Hematopoietic multipotent progenitor cell treated with erythropoietin and hydrocortisone succinate and interleukin-3 and kit ligand, for 6 days (in vitro differentiated cells): ENCODE measurements around the gene ITPA.
"Not testable (repeated sequence)": the region's sequence is repeated elsewhere in the genome, so short reads cannot be mapped to it uniquely, and the experiment has no call there.

Source experiments
- DNase-seq: peaks from one replicate; pipeline ENCODE4 v3.0.0-alpha.2; 2015

The ITPA gene

DNA sequence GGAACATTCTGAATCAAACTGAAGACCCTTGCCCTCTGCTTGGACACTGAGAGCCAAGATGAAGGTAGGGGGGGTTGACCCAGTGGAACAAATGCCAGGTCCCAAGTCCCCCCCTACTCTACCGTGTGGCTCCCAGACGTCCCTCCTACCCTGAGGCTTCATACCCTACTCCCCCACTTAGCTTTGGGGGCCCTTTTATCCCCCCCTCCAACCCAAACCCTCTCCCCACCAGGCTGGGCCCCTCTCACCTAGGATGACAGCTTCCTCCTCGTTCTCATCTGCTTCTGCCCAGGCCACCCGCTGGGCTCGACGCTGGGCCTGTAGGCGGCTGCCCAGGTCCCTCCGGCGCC, 6.4 kb upstream of the ITPA start:
- DNase-seq, result no peak

DNA sequence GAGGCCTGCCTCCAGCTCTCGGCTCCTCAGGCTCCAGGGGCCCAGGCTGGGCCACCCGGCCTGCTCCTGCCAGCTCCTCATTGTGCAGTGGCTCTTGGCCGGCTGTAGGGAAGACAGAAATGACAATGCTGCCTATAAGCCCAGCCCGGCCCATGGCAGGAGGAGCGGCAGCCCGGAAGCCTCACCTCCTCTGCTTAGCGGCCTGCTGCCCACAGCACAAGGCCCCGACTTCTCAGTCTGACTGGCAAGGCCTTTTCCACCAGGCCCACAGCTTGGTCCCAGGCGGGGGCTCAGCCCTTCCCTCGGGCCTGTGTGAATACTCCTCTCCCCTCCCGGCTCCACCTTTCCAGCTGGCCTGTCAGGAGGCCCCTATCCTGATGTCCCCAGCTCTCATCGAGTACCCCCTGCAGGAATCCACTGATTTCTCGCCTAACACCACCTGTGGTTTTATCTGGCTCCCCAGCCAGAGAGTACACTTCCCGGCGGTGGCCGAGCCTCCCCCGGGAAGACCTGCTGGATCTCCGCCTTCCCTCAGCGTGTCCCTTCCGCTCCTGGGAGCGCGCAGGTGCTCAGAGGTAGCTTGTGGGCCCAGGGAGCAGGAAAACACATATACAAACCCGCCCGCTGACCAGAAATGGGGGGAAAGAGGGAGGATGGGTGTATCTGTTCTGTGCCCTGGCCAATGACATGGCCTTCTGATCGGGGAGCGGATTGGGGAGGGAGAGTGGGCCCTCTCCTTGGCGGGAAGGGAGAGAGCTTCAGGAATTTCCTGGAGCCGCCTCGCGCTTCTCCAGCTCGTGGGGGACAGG, 5.8 kb upstream of the ITPA start:
- DNase-seq, result peak; percentile 81

DNA sequence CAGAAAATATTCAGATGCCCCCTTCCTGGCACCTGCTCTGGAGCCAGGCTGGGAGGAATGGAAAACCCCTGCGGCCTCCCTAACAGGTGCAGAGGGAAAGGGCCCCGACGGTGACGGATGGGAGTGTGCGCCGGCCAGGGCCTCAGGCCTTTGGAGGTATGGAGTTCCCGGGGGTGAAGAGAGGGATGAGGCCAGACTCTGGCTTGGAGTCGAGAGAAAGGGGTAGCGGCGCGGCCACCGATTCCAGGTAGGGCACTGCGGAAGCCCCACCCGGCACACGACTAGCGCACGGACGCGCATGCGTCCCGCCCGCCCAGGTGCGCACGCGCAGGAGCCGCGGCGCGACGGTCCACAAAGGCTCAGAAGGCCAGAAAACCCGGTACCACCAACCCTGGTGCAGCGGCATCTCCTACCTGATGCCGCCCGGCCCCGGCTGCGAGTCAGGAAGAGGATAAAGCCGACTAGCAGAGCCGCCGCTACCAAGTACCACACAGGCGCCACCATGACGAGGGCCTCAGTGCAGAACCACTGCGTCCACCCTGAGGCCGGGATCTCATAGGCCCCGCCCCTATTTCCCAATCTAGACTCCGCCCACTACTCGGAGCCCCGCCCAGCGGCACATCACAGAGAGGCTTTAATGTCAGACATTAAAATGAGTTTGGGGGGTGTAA, 5.0 kb upstream of the ITPA start, which contains the start of gene DDRGK1:
Gene DDRGK1, minus strand, starts transcription at position 559 of the 671 bp plus-strand sequence. Its CDS starts 55 bp downstream, at position 504.
- DNase-seq, result peak; percentile 95

DNA sequence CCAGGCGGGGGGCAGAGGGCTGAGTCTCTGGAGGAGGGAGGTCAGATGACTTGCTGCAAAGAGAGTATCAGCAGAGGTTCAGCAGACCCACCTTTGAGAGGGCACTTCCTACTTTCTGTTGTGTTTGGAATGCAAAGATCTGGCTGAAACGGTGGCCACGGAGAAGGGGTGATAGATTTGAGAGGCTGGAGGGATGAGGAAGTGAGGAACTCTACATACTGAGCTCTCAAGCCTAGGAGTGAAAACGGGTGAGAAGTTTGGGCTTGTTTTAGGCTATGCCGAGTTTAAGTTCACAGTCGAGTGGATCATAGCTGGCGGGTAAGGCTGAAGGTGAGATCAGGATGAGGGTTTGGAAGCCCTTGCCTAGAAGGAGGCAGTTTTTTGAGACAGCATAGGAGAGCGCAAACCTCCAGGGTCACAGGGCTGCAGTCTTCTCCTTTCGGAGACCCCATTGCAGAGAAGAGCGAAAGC, 477 bp upstream of the ITPA start:
- DNase-seq, result no peak

DNA sequence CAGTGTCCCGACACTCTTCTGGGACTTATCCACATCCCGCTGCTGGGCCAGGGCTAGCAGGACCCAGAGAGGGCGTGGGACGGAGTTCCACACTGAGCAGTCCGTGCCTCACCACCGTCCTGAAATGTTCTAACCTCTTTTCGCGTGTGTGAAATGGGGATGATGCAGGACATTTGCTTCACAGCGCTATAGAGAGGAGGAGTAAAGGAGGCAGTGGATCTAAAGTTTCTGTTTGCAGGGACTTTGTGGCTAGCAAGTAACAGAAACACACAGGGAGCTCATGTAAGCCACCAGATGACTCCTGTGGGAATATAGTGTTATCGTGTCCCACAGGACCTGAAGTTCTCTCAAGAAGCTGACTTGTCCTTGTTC, 634 bp downstream of the ITPA start:
- DNase-seq, result peak; percentile 42

DNA sequence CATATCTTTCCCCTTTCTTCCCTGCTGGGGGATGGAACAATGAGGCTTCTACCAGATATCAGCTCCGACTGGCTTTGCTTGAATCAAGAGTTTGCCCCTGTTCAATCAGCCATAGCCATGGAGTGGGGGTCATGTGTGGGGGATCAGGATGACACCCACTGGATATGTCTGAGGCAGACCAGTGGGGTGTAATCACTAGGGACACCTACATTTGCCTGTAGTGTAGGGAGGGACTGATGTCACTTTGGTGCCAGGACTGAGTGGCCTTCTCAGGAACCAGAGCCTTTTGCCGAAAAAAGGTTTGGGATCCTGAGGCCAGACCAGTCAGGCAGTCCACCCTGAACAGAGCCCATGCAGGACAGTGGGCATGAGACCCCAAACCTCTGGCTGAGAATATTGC, 1.0 kb downstream of the ITPA start:
- peak; percentile 22 for DNase-seq

DNA sequence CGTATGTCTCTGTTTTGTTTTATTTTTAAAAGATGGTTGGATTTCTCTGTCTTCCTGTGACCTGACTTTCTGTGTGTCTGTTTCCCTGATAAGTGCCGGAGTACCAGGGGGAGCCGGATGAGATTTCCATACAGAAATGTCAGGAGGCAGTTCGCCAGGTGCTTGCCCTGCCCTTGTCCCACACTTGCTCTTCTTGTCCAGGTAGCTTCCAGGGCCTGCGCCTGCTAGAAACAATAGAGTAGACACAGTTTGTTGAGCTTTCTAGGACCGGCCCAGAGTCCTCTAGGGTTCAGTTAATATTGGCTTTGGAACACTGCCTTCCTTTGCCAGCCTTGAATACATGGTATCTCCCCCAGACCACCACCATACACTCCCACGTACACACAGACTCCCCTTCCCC, 3.9 kb downstream of the ITPA start:
- DNase-seq, result no peak

DNA sequence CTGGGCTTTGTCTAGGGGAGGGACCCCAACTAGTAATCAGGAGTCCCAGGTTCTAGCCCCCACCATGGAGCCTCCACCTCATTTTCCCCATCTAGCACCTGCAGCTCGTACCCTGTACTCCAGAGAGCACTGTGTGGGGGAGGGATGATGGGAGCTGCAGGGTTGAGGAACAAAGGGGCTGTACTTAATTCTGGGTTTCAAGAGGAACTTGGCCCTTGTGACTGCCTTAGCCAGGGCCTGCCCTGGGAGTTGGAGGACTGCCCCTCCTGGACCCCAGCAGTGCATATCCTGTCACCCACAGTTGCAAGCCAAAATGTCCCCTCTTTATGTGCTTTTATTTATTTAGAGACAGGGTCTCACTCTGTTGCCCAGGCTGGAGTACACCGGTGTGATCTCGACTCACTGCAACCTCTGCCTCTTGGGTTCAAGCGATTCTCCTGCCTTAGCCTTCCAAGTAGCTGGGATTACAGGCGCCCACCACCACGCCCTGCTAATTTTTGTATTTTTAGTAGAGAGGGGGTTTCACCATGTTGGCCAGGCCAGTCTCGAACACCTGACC, 6.1 kb downstream of the ITPA start:
- DNase-seq, result not testable (repeated sequence)

DNA sequence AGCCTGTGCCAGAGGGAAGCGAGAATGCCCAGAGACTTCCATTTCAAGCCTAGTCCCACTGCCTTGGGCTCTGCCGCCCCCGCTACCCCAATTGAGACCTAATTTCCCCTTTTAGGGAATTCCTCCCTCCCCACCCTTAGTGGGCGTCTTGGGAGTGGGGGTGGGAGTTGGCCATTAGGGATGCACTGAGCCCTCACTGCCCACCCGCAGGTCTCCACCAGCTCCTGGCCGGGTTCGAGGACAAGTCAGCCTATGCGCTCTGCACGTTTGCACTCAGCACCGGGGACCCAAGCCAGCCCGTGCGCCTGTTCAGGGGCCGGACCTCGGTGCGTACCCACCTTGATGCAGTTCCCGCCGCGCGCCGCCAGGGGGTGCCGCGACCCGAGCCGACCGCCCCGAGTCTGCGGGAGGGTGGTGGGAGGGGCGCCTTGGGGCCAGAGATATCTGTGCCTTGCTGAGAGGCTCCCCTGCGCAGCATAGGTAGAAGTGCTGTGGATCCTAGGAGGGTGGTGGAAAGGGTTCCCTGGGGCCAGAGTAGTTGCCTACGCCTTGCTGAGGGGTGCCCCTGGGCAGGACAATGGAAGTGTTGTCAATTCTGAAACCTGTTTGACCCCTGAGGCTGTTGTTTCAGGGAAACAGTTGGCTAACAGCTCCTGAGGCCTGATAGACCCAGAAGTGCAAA, 9.2 kb downstream of the ITPA start:
- peak; percentile 79 for DNase-seq

DNA sequence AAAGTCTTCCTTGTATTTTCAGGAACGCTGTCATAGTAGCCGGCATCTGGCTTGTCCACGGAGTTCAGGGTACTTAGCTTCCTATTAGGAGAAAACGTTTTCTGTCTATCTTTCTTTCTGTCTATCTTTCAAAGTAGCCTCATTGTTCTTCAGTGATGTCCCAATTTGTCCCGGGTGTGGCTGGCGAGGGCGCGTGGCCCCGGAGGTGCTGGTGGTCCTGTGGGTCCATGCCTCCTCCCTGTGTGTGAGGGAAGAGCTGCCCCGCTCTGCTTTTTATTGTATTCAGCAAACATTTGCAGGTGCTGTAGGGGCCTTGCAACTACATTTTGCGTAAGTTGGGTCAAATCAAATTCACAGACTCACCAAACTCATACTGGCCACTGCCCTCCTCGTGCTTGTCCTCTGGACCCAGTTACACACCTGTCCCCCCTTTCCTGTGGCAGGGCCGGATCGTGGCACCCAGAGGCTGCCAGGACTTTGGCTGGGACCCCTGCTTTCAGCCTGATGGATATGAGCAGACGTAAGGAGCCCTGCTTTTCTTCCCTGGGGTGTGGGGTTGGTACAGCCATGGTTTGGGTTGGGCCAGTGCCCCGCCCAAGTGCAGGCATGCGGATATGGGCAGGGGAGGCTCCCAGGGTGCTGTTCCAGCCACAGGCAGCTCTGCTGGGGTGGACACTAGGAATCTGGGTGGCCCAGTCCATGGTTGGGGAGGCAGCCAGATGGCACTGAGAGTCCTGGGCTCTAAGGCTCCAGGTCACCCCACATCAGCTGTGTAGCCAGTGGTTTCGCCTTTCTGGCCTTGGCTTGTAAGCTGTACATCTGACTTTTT, 12.3 kb downstream of the ITPA start:
- DNase-seq, result no peak

DNA sequence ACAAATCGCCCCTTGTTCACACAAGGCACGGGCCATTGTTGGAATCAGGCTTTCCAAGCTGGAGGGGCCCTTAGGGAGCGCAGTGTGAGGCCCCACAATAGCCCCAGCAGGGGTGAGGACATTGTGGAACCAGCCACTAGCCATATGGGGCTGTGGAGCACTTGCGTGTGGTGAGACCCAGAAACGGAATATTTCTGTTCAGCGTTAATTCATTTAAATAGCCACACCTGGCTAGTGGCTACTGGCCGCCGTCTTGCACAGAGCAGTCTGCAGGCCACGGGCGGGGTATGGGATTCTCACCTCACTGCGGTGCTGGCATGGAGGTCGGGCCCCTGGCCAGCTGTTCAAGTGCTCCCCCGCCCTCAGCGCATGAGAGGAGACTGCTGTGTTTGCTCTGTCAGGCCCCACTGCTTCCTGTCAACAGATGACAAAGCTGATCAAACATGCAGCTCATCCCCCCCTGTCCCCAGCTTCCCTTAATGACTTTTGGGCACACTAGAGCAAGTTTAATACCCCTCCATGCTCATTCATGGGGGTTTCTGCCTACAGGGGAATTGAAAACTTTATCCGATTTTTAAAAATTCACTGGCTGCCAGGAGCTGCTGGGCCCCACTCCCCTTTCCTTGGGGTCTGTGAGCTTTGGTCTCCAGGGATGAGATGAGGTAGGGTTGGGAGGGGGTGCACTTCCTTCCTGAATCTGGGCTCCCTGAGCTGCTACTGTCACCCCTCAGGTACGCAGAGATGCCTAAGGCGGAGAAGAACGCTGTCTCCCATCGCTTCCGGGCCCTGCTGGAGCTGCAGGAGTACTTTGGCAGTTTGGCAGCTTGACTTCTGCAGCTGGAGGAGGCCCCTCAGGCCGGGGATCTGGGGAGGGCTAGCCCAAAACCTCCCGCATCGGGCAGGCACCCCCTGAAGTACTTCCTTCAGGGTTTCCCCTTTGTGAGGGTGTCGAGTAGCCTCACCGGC, 13.6 kb downstream of the ITPA start:
- peak; percentile 61 for DNase-seq

DNA sequence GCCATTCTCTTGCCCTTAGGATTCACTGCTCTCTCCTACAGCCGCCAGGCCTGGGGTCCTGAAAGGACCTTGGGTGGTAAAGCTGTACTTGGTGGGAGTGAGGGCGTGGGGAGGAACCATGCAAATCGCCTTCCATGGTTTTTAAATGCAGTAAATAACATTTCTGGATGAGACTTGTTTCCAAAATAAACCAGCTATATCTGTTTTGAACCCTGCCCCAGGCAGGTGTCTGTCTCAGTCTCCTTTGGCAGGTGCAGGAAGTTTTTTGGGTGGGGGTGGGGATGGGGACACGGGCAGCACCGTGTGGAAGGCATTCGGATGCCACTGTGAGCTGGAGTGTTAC, 14.3 kb downstream of the ITPA start:
- no peak for DNase-seq

DNA sequence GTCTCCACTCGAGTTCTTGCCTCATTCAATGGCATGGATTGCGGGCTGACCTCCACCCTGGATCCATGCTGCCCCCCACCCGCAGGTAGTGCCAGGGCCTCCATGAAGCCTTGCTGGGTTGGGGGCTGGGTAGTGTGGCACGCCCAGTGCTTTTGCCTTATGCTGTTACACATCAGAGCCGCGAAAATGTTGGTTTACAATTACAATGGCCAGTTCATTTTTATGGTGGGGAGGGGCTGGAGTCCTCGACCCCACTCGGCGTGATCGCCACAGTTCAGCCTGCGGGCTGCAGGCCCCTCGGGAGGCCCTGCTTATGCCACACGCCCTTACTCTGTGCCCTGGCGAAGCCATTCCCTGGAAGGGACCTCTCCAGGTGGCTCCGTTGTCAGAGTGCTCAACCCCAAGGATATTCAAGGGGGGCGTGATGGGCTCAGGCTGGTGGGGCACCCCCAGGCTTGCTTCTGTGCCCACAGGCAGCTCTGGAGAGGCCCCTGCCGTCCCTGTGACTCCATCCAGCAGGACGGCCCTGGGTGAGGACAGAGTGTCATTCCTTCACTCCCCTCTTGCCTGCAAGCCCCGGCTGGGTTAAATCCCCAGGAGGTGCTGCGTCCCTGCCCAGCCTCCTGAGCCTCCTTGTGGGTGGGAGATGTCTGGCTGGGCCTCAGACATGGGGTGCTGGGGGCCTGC, 14.8 kb downstream of the ITPA start:
- DNase-seq, result no peak

DNA sequence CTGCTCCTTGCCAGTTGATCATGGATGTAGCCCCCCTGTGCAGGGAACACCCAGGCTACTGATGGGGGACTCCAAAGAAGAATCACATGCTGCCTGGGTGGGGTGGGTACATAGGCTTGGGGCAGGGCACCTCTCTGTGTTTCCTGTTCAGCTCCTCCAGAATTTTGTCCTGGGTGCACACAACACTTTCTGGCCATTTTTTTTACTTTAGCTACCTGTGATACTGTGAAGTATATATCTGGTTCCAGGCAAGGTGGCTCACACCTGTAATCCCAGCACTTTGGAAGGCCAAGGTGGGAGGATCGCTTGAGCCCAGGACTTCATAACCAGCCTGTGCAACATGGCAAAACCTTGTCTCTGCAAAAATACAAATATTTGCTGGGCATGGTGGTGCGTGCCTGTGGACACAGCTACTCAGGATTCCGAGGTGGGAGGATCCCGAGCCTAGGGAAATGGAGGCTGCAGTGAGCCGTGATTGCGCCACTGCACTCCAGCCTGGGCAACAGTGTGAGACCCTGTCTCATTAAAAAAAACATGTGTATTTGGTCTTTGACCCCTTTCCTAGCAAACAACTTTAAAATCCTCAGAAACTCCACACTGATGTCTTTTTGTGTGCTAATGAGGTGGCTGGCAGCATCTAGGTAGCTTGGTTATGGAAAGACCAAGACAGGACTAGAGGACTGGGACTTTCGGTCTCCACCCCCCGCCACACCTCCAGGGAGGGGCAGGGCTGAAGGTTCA, 15.6 kb downstream of the ITPA start:
- peak; percentile 51 for DNase-seq

DNA sequence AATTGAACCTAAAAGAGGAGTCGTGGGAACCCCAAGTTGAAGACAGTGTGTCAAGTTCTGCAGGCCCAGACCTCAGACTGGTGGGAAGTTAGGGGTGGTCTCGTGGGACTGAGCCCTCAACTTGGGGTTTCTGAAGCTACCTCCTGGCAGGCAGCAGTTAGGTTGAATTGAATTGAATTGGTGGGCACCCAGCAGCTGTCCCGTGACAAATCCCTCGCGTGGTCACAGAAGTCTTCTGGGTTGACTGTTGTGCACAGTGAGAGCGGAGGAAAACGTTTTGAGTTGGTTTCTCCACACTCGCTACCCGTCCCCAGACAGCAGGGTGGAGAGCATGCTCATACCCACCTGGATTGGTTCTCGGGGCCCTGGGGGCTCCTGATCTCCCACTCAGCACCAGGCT, 16.8 kb downstream of the ITPA start:
- DNase-seq, result no peak

DNA sequence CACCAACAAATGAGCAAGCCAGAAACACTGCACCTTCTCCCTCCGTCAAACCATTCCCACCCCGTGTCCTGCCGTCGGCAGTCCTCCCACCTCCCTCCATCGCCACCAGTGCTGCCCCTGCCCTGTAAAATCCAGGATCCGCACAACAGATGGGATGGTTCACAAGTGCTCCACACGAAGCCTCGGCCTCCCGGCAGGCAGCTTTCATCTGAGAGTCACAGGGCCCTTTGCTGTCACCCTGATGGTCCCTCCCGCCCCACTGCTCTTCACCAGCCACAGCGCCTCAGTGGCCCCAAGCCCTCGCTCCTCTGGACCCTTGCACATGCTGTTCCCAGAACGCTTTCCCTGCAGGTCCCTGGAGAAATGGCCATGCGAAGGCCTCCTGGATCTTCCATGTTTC, 17.6 kb downstream of the ITPA start:
- no peak for DNase-seq

DNA sequence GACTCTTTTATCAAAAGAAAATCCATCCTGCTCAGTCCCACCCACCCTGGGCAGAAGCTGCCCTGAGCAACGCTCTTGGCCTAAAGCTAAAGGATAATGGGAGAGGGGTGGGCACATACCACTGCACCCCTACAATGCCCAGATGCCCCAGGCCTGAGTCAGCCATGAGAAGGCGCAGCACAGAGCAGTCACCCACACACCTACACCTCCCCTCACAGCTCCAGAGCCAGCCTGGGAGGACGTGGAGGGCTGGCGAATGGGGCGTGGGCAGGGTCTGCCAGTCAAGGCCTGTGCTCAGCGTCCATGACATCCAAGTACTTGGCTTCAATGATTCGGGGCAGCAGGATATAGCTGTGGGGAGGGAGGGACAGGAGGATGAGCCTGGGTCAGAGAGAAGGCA, 18.2 kb downstream of the ITPA start:
- DNase-seq, result no peak

DNA sequence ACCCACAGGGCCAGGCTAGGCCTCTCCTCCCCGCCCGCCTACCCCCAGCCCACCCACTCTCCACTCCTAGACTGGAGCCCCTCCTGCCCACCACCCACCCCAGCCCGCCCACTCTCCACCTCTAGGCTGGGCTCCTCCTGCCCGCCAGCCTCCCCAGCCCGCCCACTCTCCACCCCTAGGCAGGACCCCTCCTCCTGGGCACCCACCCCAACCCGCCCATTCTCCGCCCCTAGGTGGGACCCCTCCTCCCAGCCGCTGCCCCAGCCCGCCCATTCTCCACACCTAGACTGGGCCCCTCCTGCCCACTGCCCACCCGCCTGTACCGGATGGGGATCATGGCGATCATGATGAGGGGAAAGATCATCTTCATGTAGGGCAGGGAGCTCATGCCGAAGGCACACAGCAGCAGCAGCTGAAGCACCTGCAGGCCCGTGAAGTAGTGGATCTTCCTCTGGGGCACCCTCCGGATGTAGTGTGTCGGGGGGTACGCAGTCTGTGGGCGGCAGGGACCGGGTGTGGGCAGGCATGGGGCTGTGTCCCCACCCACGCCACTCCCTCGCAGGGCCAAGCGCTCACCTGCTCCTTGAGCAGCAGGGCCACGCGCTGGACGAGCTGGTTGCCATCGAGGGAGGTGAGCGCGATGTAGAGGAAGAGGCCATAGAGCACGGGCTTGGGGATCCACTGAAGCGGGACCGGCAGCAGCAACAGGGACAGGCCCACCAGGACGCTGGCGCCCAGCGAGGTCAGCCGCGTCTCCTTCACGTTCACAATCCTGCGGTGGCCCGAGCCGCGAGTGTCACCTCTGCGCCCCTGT, 18.8 kb downstream of the ITPA start:
- no peak for DNase-seq

DNA sequence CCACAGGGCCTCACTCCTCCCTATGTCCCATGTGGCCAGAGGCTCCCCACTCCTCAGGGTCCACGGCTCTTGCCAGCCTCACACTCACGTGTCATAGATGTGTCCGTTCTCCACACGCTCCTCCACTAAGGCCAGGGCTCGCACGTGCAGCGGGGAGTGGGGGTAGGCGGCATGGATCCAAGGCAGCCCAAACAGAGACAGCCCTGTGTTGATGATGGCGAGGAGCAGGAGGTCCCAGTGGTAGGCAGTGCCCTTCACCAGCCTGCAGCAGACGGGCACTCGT, 19.4 kb downstream of the ITPA start:
- no peak for DNase-seq

DNA sequence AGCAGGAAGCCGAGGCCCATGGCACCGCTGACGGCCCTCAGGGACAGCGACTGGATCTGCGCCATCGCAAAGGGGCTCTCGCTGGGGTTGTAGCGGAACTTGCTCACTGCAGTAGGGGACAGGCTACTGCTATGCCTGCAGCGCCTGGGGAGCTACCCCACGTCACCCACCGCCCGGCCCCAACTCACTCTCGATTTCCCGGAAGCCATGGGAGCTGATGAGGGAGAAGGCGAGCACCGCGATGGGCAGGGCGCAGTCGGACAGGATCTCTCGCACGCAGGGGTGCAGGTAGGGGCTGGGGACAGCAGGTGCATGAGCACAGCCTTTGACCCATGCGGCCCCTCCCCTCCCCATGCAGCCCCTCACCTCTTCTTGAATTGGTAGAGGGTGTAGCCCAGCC, 19.9 kb downstream of the ITPA start:
- DNase-seq, result no peak
